H9 (cell line): ENCODE results near the gene ADTRP. TPM values are rescaled to one million over a fixed set of nuclear protein-coding genes. Genes with fewer than 3 reads are reported as not detected.

Experiments used
- DNase-seq: peaks from one replicate; pipeline ENCODE4 v3.0.0-alpha.2; 2017
- H2AFZ ChIP-seq: one replicate; pipeline ENCODE4 v1.6.1; 2013; ENCODE audit warnings: mild to moderate bottlenecking, low read length, control low read depth, moderate library complexity
- H2AK5ac ChIP-seq: 2 replicates; pipeline ENCODE4 v1.6.1; 2013; ENCODE audit warnings: low read length, control low read depth, mixed read lengths; ENCODE audit not compliant: insufficient read length
- H2BK120ac ChIP-seq: one replicate; pipeline ENCODE4 v1.6.1; 2013; ENCODE audit warnings: low read depth, mild to moderate bottlenecking, low read length, control low read depth, inconsistent platforms; ENCODE audit not compliant: poor library complexity, severe bottlenecking
- H2BK12ac ChIP-seq: 2 replicates; pipeline ENCODE4 v1.6.1; 2013; ENCODE audit warnings: low read length, control low read depth, mixed read lengths, low read depth; ENCODE audit not compliant: insufficient read length
- H2BK15ac ChIP-seq: 2 replicates; pipeline ENCODE4 v1.6.1; 2013; ENCODE audit warnings: low read depth, low read length, control low read depth
- H2BK20ac ChIP-seq: one replicate; pipeline ENCODE4 v1.6.1; 2013; ENCODE audit warnings: low read depth, mild to moderate bottlenecking, low read length, control low read depth, inconsistent platforms; ENCODE audit not compliant: poor library complexity, severe bottlenecking
- H2BK5ac ChIP-seq: 2 replicates; pipeline ENCODE4 v1.6.1; 2013; ENCODE audit warnings: low read length, control low read depth, mixed read lengths; ENCODE audit not compliant: insufficient read length
- H3K14ac ChIP-seq: 2 replicates; pipeline ENCODE4 v1.6.1; 2013; ENCODE audit warnings: low read length, control low read depth; ENCODE audit not compliant: insufficient read depth
- H3K18ac ChIP-seq: 2 replicates; pipeline ENCODE4 v1.6.1; 2013; ENCODE audit warnings: low read depth, mild to moderate bottlenecking, mixed read lengths, low read length, control low read depth; ENCODE audit not compliant: insufficient read length
- H3K23ac ChIP-seq: 2 replicates; pipeline ENCODE4 v1.6.1; 2013; ENCODE audit warnings: low read length, control low read depth, mixed read lengths, low read depth; ENCODE audit not compliant: insufficient read length
- H3K23me2 ChIP-seq: 2 replicates; pipeline ENCODE4 v1.6.1; 2013; ENCODE audit warnings: low read depth, mild to moderate bottlenecking, mixed read lengths, low read length, control low read depth; ENCODE audit not compliant: insufficient read length, poor library complexity, severe bottlenecking
- H3K27ac ChIP-seq: 2 replicates; pipeline ENCODE4 v1.5.1; 2013; ENCODE audit warnings: low read length, control low read depth, mixed read lengths, low read depth; ENCODE audit not compliant: insufficient read length
- H3K27me3 ChIP-seq: 2 replicates; pipeline ENCODE4 v1.6.1; 2013; ENCODE audit warnings: low read length, control low read depth, inconsistent platforms; ENCODE audit not compliant: insufficient read depth
- H3K4ac ChIP-seq: 2 replicates; pipeline ENCODE4 v1.6.1; 2013; ENCODE audit warnings: low read depth, mild to moderate bottlenecking, control low read depth, inconsistent platforms, low read length, moderate library complexity
- H3K4me1 ChIP-seq: 2 replicates; pipeline ENCODE4 v1.6.1; 2013; ENCODE audit warnings: low read length, control low read depth, inconsistent platforms; ENCODE audit not compliant: insufficient read depth
- H3K4me2 ChIP-seq: 2 replicates; pipeline ENCODE4 v1.6.1; 2013; ENCODE audit warnings: low read length, control low read depth, mixed read lengths; ENCODE audit not compliant: insufficient read length, insufficient read depth
- H3K56ac ChIP-seq: 2 replicates; pipeline ENCODE4 v1.6.1; 2013; ENCODE audit warnings: low read depth, mild to moderate bottlenecking, mixed read lengths, low read length, control low read depth; ENCODE audit not compliant: insufficient read length
- H3K79me1 ChIP-seq: 2 replicates; pipeline ENCODE4 v1.6.1; 2013; ENCODE audit warnings: low read depth, mild to moderate bottlenecking, moderate library complexity, low read length, control low read depth, inconsistent platforms; ENCODE audit not compliant: insufficient read depth, poor library complexity, severe bottlenecking
- H3K79me2 ChIP-seq: 2 replicates; pipeline ENCODE4 v1.6.1; 2013; ENCODE audit warnings: low read length, control low read depth, inconsistent platforms; ENCODE audit not compliant: insufficient read depth
- H3K9ac ChIP-seq: 2 replicates; pipeline ENCODE4 v1.6.1; 2013; ENCODE audit warnings: low read length, control low read depth, mixed read lengths; ENCODE audit not compliant: insufficient read length; ENCODE audit errors: extremely low read depth
- H3K9me3 ChIP-seq: one replicate; pipeline ENCODE4 v1.6.1; 2013; ENCODE audit warnings: low read depth, low read length, inconsistent platforms; ENCODE audit not compliant: control insufficient read depth
- H3T11ph ChIP-seq: one replicate; pipeline ENCODE4 v1.6.1; 2013; ENCODE audit warnings: mild to moderate bottlenecking, low read length, control low read depth, inconsistent platforms
- H4K20me1 ChIP-seq: one replicate; pipeline ENCODE4 v1.6.1; 2013; ENCODE audit not compliant: control insufficient read depth, insufficient read length, insufficient read depth
- H4K5ac ChIP-seq: 2 replicates; pipeline ENCODE4 v1.6.1; 2013; ENCODE audit warnings: low read depth, mild to moderate bottlenecking, mixed read lengths, low read length, control low read depth; ENCODE audit not compliant: insufficient read length
- H4K8ac ChIP-seq: replicated peaks from 2 replicates; pipeline ENCODE4 v1.6.1; 2013; ENCODE audit warnings: low read length, control low read depth, mixed read lengths, low read depth; ENCODE audit not compliant: insufficient read length
- H4K91ac ChIP-seq: 2 replicates; pipeline ENCODE4 v1.6.1; 2013; ENCODE audit warnings: low read depth, mild to moderate bottlenecking, moderate library complexity, mixed read lengths, low read length, control low read depth; ENCODE audit not compliant: insufficient read length
- H3K27ac Mint-ChIP-seq, 3 experiments: 2 replicates in 2 of 3; 3 replicates in 1 of 3; pipeline ENCODE4 v1.8.0; 2020 to 2021; ENCODE audit warnings: mixed read lengths in 3 of 3, mild to moderate bottlenecking in 1 of 3, moderate library complexity in 1 of 3
- H3K27me3 Mint-ChIP-seq: 2 replicates; pipeline ENCODE4 v1.8.0; 2021; ENCODE audit warnings: low read depth, mild to moderate bottlenecking, moderate library complexity, mixed read lengths
- H3K36me3 Mint-ChIP-seq, 3 experiments: 2 replicates in 2 of 3; 3 replicates in 1 of 3; pipeline ENCODE4 v1.8.0; 2020 to 2021; ENCODE audit warnings: low read depth in 3 of 3, mixed read lengths in 3 of 3; ENCODE audit not compliant: insufficient read depth in 1 of 3
- H3K4me1 Mint-ChIP-seq, 2 experiments: 2 replicates each; pipeline ENCODE4 v1.8.0; 2020; ENCODE audit warnings: mixed read lengths in 2 of 2
- H3K4me3 Mint-ChIP-seq, 2 experiments: 2 replicates in 1 of 2; 3 replicates in 1 of 2; pipeline ENCODE4 v1.8.0; 2020 to 2021; ENCODE audit warnings: mild to moderate bottlenecking in 2 of 2, mixed read lengths in 2 of 2, moderate library complexity in 1 of 2
- H3K9me3 Mint-ChIP-seq, 2 experiments: 2 replicates in 1 of 2; 3 replicates in 1 of 2; pipeline ENCODE4 v1.8.0; 2020; ENCODE audit warnings: mild to moderate bottlenecking in 2 of 2, mixed read lengths in 2 of 2, moderate library complexity in 1 of 2
- WGBS: extraction: QIAGEN DNeasy Blood & Tissue Kit; methylation state at CpG from one replicate; pipeline ENCODE4 v1.1.7; 2013; ENCODE audit warnings: missing lambda C conversion rate, low lambda C conversion rate, mixed read lengths; ENCODE audit not compliant: insufficient read length; ENCODE audit errors: extremely low coverage; 5-methylcytosine and 5-hydroxymethylcytosine counted together
- total RNA-seq: library from RNA; stranded (reverse); gene quantifications from 2 replicates; pipeline ENCODE4 v1.2.1, GENCODE V29; 2021
- TF ChIP-seq, protein P1 (sequence below): fragments of 200-600 bp; sonication (generic); conservative IDR thresholded peaks from 3 replicates; pipeline ENCODE4 v1.8.0; 2021; ENCODE audit warnings: antibody characterized with exemption, mild to moderate bottlenecking

ADTRP gene
- total RNA-seq, 1 experiment from 2014 or later: not detected

GRCh38 chr6:11734861-11735613, 43.6 kb downstream of the ADTRP start:
- Histone ChIP-seq H3K23ac (no peak overlapping the region), H3K4ac (no peak overlapping the region), H4K20me1 (no peaks in the 10 kb centered on the region), H4K5ac (no peak overlapping the region), H3K27ac (no peak overlapping the region), H2BK15ac (no peak overlapping the region), H3K4me1 (no peaks in the 10 kb centered on the region), H3K79me2 (no peaks in the 10 kb centered on the region), H3K27me3 (no peaks in the 10 kb centered on the region), H4K91ac (no peak overlapping the region), H3K79me1 (no peaks in the 10 kb centered on the region), H2AFZ (no peak overlapping the region), H2BK5ac (no peak overlapping the region), H2BK120ac (no peak overlapping the region), H3T11ph (no peak overlapping the region), H3K18ac (no peak overlapping the region), H2BK12ac (no peak overlapping the region), H3K23me2 (no peaks in the 10 kb centered on the region), H4K8ac (no peak overlapping the region), H3K9ac (no peak overlapping the region), H3K9me3 (no peaks in the 10 kb centered on the region), H2AK5ac (no peak overlapping the region), H3K14ac (no peak overlapping the region), H3K56ac (no peak overlapping the region), H3K4me2 (no peak overlapping the region), H2BK20ac (no peak overlapping the region)
- peaks cover 8 to 11% of the 10 kb centered on the region in 2 experiments for H3K4me1 Mint-ChIP-seq
- peaks cover 3% of the 10 kb centered on the region; the same call in 1 of the 2 replicates for H3K27me3 Mint-ChIP-seq
- no peaks in the 10 kb centered on the region for H3K36me3 Mint-ChIP-seq
- no peaks in the 10 kb centered on the region for H3K9me3 Mint-ChIP-seq
- H3K4me3 Mint-ChIP-seq: no peak overlapping the region
- H3K27ac Mint-ChIP-seq: no peak overlapping the region
- DNase-seq: no peak
- WGBS: no CpG with 5 or more reads among the region's 6 CpGs
- TF ChIP-seq, protein P1, sequence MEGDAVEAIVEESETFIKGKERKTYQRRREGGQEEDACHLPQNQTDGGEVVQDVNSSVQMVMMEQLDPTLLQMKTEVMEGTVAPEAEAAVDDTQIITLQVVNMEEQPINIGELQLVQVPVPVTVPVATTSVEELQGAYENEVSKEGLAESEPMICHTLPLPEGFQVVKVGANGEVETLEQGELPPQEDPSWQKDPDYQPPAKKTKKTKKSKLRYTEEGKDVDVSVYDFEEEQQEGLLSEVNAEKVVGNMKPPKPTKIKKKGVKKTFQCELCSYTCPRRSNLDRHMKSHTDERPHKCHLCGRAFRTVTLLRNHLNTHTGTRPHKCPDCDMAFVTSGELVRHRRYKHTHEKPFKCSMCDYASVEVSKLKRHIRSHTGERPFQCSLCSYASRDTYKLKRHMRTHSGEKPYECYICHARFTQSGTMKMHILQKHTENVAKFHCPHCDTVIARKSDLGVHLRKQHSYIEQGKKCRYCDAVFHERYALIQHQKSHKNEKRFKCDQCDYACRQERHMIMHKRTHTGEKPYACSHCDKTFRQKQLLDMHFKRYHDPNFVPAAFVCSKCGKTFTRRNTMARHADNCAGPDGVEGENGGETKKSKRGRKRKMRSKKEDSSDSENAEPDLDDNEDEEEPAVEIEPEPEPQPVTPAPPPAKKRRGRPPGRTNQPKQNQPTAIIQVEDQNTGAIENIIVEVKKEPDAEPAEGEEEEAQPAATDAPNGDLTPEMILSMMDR: no peak
